SK-N-SH (cell line): ENCODE data around the gene DGKH. TPM values are rescaled to one million over a fixed set of nuclear protein-coding genes. Genes with fewer than 3 reads are reported as not detected.
A peak's percentile ranks its signal among the peaks of the same experiment; 100 is the strongest.

Experiments used
- CTCF ChIA-PET: fragments of 300-600, 350-600 bp; formaldehyde crosslinking; extraction: SDS; loops from one replicate; lab custom pipeline; 2021; lab: Yijun Ruan, JAX
- POLR2A ChIA-PET: fragments of 350-600 bp; sonication (Branson Sonifier 250); formaldehyde crosslinking; extraction: SDS; loops from one replicate; lab custom pipeline; 2020; ENCODE audit warnings: antibody characterized with exemption, inconsistent platforms; lab: Yijun Ruan, JAX
- DNase-seq: peaks from one replicate; pipeline ENCODE4 v3.0.0; 2012
- H2AFZ ChIP-seq: fragments of 200-600 bp; sonication (generic); 2 replicates; pipeline ENCODE4 v1.8.1; 2016; ENCODE audit warnings: antibody characterized with exemption, mild to moderate bottlenecking, low read depth
- H3F3A ChIP-seq: fragments of 200-600 bp; sonication (generic); replicated peaks from 2 replicates; pipeline ENCODE3; 2016; ENCODE audit warnings: antibody characterized with exemption, mild to moderate bottlenecking; ENCODE audit not compliant: insufficient read depth
- H3K27ac ChIP-seq, 2 experiments: fragments of 200-500 bp in 1 of 2; fragments of 200-600 bp in 1 of 2; sonication (Bioruptor generic) in 1 of 2; sonication (generic), shearing (Covaris generic) in 1 of 2; 2 replicates each; pipeline versions ENCODE4 v1.5.1 to v1.6.1; 2014 to 2016; ENCODE audit warnings: low read depth in 2 of 2, inconsistent platforms in 1 of 2, low read length in 1 of 2, mild to moderate bottlenecking in 1 of 2, mixed read lengths in 1 of 2
- H3K27me3 ChIP-seq: fragments of 200-600 bp; sonication (generic), shearing (Covaris generic); 2 replicates; pipeline ENCODE4 v1.6.1; 2016; ENCODE audit warnings: mixed run types; ENCODE audit not compliant: insufficient read depth
- H3K36me3 ChIP-seq, 2 experiments: fragments of 200-500 bp in 1 of 2; fragments of 200-600 bp in 1 of 2; sonication (Bioruptor generic) in 1 of 2; sonication (generic) in 1 of 2; replicated peaks in 1 of 2; 2 replicates each; pipeline versions ENCODE3 to v1.5.1; 2014 to 2016; ENCODE audit warnings: low read length in 1 of 2, mild to moderate bottlenecking in 1 of 2; ENCODE audit not compliant: insufficient read depth in 2 of 2, control insufficient read depth in 1 of 2
- H3K4me1 ChIP-seq, 2 experiments: fragments of 200-500 bp in 1 of 2; fragments of 200-600 bp in 1 of 2; sonication (Bioruptor generic) in 1 of 2; sonication (generic), shearing (Covaris generic) in 1 of 2; 2 replicates each; pipeline versions ENCODE4 v1.5.1 to v1.6.1; 2014 to 2016; ENCODE audit warnings: low read depth in 1 of 2, low read length in 1 of 2, mixed run types in 1 of 2; ENCODE audit not compliant: insufficient read depth in 2 of 2, control insufficient read depth in 1 of 2
- H3K4me2 ChIP-seq: fragments of 200-600 bp; sonication (generic), shearing (Covaris generic); 2 replicates; pipeline ENCODE4 v1.6.1; 2017; ENCODE audit warnings: mixed run types
- H3K4me3 ChIP-seq, 2 experiments: fragments of 200-500 bp in 1 of 2; fragments of 200-600 bp in 1 of 2; sonication (Bioruptor generic) in 1 of 2; sonication (generic), shearing (Covaris generic) in 1 of 2; 2 replicates each; pipeline versions ENCODE4 v1.5.1 to v1.8.1; 2014 to 2016; ENCODE audit warnings: low read depth in 2 of 2, inconsistent platforms in 1 of 2, low read length in 1 of 2, mild to moderate bottlenecking in 1 of 2, mixed read lengths in 1 of 2, moderate library complexity in 1 of 2
- H3K79me2 ChIP-seq: fragments of 200-600 bp; sonication (generic); 2 replicates; pipeline ENCODE4 v1.8.1; 2017; ENCODE audit warnings: mild to moderate bottlenecking; ENCODE audit not compliant: insufficient read depth
- H3K9ac ChIP-seq: fragments of 200-600 bp; sonication (generic); 2 replicates; pipeline ENCODE4 v1.6.1; 2017; ENCODE audit warnings: mixed run types
- H3K9me2 ChIP-seq: fragments of 200-600 bp; sonication (generic); 2 replicates; pipeline ENCODE4 v1.6.1; 2017; ENCODE audit warnings: mixed run types
- H3K9me3 ChIP-seq: fragments of 200-600 bp; sonication (generic); 2 replicates; pipeline ENCODE4 v1.6.1; 2017; ENCODE audit warnings: mixed run types, mild to moderate bottlenecking, moderate library complexity
- H4K20me1 ChIP-seq: fragments of 200-600 bp; sonication (generic); 2 replicates; pipeline ENCODE4 v1.6.1; 2017; ENCODE audit warnings: mild to moderate bottlenecking, mixed run types; ENCODE audit not compliant: insufficient read depth
- CHD2 ChIP-seq: fragments of 150-350 bp; IDR thresholded peaks from 2 replicates; pipeline ENCODE4 v1.6.1; 2018; ENCODE audit warnings: low read length; ENCODE audit not compliant: partially characterized antibody
- EP300 ChIP-seq, 2 experiments: IDR thresholded peaks; 2 replicates each; pipeline versions ENCODE4 v1.4.0 to v1.6.1; 2012; ENCODE audit warnings: borderline replicate concordance in 1 of 2, low read depth in 1 of 2, low read length in 1 of 2
- EZH2phosphoT487 ChIP-seq: fragments of 200-600 bp; sonication (generic); IDR thresholded peaks from 2 replicates; pipeline ENCODE4 v1.6.1; 2017; ENCODE audit warnings: low read depth, mixed run types, mild to moderate bottlenecking, antibody characterized with exemption, moderate library complexity, borderline replicate concordance
- FOXM1 ChIP-seq: IDR thresholded peaks from 2 replicates; pipeline ENCODE4 v1.4.0; 2012; ENCODE audit warnings: low read depth, mild to moderate bottlenecking
- GABPA ChIP-seq: IDR thresholded peaks from 2 replicates; pipeline ENCODE4 v1.4.0; 2012; ENCODE audit warnings: low read depth, mild to moderate bottlenecking
- JUND ChIP-seq: IDR thresholded peaks from 2 replicates; pipeline ENCODE4 v1.4.0; 2012
- MEF2A ChIP-seq: IDR thresholded peaks from 2 replicates; pipeline ENCODE4 v1.4.0; 2012; ENCODE audit warnings: low read depth, borderline replicate concordance
- NFIC ChIP-seq: IDR thresholded peaks from 2 replicates; pipeline ENCODE4 v1.4.0; 2012; ENCODE audit warnings: borderline replicate concordance
- RXRA ChIP-seq: IDR thresholded peaks from 2 replicates; pipeline ENCODE4 v1.4.0; 2012; ENCODE audit warnings: low read depth, mild to moderate bottlenecking, borderline replicate concordance
- TCF12 ChIP-seq: IDR thresholded peaks from 2 replicates; pipeline ENCODE4 v1.4.0; 2012
- WGBS: methylation state at CpG from one replicate; pipeline ENCODE4 v1.1.6; 2017; ENCODE audit warnings: low lambda C conversion rate; 5-methylcytosine and 5-hydroxymethylcytosine counted together
- polyA plus RNA-seq, 3 experiments: library from polyadenylated mRNA; depleted of rRNA; stranded (reverse); fragments of >200 nt; gene quantifications; 2 replicates each; pipeline ENCODE4 v1.2.3, GENCODE V29; 2012
- TF ChIP-seq, protein P1 (sequence below): IDR thresholded peaks from 2 replicates; pipeline ENCODE4 v1.6.1; 2012; ENCODE audit warnings: mild to moderate bottlenecking, low read depth, low read length, moderate library complexity
- TF ChIP-seq, protein P2 (sequence below): fragments of 150-350 bp; IDR thresholded peaks from 2 replicates; pipeline ENCODE4 v1.6.1; 2017; ENCODE audit warnings: antibody characterized with exemption, low read length, low read depth, borderline replicate concordance
- TF ChIP-seq, protein P3 (sequence below): IDR thresholded peaks from 2 replicates; pipeline ENCODE4; 2012

Gene DGKH
- polyA plus RNA-seq, 1 of the 3 experiments (the other 2 are of a cell fraction), result 2.5 TPM

DNA sequence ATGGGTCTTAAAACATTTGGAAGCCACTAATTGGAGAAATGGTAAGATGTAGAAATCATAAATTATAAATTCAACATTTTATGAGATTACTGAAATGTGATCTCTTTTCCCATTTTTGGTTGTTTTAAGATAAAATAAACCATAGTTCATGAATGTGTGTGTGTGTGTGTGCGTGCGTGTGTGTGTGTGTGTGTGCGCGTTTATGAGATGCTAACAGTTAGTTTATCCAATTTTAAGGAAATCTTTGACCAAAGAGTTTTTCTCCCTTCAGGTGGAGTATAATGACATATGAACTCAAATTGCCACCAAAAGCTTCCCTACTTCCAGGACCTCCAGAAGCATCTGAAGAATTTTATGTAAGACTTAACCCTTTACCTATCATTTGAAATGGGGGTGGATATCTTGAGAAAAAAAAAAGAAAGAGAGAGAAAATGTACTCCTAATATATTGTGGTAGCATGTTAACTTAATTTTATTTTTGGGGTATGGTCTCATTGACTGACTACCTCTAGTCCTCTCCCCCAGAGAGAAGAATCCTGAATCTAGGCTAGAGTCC is 125.4 kb downstream of the DGKH start:
- TF ChIP-seq MEF2A (no peak), RXRA (no peak), NFIC (no peak), CHD2 (no peak)
- TF ChIP-seq, protein P1, sequence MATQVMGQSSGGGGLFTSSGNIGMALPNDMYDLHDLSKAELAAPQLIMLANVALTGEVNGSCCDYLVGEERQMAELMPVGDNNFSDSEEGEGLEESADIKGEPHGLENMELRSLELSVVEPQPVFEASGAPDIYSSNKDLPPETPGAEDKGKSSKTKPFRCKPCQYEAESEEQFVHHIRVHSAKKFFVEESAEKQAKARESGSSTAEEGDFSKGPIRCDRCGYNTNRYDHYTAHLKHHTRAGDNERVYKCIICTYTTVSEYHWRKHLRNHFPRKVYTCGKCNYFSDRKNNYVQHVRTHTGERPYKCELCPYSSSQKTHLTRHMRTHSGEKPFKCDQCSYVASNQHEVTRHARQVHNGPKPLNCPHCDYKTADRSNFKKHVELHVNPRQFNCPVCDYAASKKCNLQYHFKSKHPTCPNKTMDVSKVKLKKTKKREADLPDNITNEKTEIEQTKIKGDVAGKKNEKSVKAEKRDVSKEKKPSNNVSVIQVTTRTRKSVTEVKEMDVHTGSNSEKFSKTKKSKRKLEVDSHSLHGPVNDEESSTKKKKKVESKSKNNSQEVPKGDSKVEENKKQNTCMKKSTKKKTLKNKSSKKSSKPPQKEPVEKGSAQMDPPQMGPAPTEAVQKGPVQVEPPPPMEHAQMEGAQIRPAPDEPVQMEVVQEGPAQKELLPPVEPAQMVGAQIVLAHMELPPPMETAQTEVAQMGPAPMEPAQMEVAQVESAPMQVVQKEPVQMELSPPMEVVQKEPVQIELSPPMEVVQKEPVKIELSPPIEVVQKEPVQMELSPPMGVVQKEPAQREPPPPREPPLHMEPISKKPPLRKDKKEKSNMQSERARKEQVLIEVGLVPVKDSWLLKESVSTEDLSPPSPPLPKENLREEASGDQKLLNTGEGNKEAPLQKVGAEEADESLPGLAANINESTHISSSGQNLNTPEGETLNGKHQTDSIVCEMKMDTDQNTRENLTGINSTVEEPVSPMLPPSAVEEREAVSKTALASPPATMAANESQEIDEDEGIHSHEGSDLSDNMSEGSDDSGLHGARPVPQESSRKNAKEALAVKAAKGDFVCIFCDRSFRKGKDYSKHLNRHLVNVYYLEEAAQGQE, result no peak
- Histone ChIP-seq H3K9me3 (no peaks in the 10 kb centered on the region), H3K36me3 (peaks cover 11 to 57% of the 10 kb centered on the region in 2 experiments), H3K79me2 (no peaks in the 10 kb centered on the region), H3F3A (peaks cover 3% of the 10 kb centered on the region), H3K4me1 (no peaks in the 10 kb centered on the region; a peak in 2 of 4 replicates), H3K9ac (no peak overlapping the region), H3K27me3 (no peaks in the 10 kb centered on the region), H3K4me3 (no peak overlapping the region), H3K9me2 (0 out of 2 replicates have a peak, but pooled peaks cover 4% of the 10 kb centered on the region), H3K27ac (peak overlapping the region in 1 of 2 experiments; percentile 25; a peak in 1 of 4 replicates), H4K20me1 (no peaks in the 10 kb centered on the region), H2AFZ (no peak overlapping the region), H3K4me2 (no peak overlapping the region)
- POLR2A ChIA-PET, result no interaction called here
- DNase-seq, result no peak
- CTCF ChIA-PET, result no interaction called here
- WGBS, result 92% methylated on average over 4 of the region's 4 CpGs

DNA sequence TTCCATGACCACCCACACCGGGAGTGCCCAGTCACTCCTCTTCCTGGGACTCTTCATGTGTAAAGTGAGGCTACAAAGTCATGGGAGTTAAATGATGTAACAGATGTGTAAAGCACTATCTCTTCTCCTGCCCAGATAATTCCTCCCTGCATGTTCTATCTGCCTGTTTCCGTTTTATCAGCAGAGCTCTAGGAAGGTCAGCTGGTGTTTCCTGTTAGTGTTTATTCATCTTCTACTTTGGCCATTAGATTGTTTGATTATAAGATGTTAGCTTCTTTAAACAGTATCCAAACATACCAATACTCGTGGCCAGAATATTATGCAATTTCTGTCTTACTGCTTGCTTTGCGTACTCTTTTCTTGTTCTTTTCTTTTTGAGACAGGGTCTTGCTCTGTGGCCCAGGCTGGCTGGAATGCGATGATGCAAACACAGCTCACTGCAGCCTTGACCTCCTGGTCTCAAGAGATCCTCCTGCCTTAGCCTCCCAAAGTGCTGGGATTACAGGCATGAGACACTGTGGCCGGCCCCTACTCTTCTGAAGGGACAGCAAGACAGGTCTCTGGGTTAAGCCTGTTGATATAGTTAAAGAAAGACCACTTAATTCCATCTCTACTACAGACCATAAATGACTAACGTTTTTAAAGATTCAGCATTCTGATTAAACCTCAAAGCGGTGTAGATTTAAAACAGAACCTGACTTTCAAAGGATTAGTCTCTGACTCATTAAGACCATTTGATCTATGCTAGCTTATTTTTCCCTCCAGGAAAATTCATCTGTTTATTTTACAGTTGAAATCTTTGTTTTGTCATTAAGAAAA is 126.1 kb downstream of the DGKH start:
- no peak overlapping the region for H2AFZ ChIP-seq
- TF ChIP-seq EZH2phosphoT487 (no peak), EP300 (IDR thresholded peaks at IDR 0.05; ENCODE audit: borderline replicate concordance in 1 of 2, low read depth in 1 of 2, low read length in 1 of 2) (0 out of 4 replicates have a peak, but pooled peaks of 1 of the 2 experiments have one; percentile 24), MEF2A (no peak), GABPA (no peak), JUND (peak; percentile 35; the same call in 1 of the 2 replicates), TCF12 (peak; percentile 87), FOXM1 (no peak)
- TF ChIP-seq, protein P2, sequence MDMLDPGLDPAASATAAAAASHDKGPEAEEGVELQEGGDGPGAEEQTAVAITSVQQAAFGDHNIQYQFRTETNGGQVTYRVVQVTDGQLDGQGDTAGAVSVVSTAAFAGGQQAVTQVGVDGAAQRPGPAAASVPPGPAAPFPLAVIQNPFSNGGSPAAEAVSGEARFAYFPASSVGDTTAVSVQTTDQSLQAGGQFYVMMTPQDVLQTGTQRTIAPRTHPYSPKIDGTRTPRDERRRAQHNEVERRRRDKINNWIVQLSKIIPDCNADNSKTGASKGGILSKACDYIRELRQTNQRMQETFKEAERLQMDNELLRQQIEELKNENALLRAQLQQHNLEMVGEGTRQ, result no peak
- TF ChIP-seq, protein P3, sequence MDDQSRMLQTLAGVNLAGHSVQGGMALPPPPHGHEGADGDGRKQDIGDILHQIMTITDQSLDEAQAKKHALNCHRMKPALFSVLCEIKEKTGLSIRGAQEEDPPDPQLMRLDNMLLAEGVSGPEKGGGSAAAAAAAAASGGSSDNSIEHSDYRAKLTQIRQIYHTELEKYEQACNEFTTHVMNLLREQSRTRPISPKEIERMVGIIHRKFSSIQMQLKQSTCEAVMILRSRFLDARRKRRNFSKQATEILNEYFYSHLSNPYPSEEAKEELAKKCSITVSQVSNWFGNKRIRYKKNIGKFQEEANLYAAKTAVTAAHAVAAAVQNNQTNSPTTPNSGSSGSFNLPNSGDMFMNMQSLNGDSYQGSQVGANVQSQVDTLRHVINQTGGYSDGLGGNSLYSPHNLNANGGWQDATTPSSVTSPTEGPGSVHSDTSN, result peak; percentile 63
- TF ChIP-seq, protein P1, result no peak
- TF ChIP-seq, all 33 proteins: peak for 4
- POLR2A ChIA-PET, result no interaction called here
- no peak for DNase-seq
- WGBS, result 75% methylated on average over 8 of the region's 8 CpGs
- Histone ChIP-seq H3K36me3 (peaks cover 6 to 56% of the 10 kb centered on the region in 2 experiments), H3K9ac (no peak overlapping the region), H3K27ac (peak overlapping the region; percentile 11 to 25; a peak in 2 of 4 replicates), H3K4me1 (no peaks in the 10 kb centered on the region; a peak in 2 of 4 replicates), H3K9me2 (0 out of 2 replicates have a peak, but pooled peaks cover 4% of the 10 kb centered on the region), H3K4me3 (no peak overlapping the region), H3K79me2 (no peaks in the 10 kb centered on the region), H3K9me3 (no peaks in the 10 kb centered on the region), H3K27me3 (no peaks in the 10 kb centered on the region), H3F3A (peaks cover 3% of the 10 kb centered on the region), H4K20me1 (no peaks in the 10 kb centered on the region), H3K4me2 (no peak overlapping the region)
- CTCF ChIA-PET, result no interaction called here
